T-helper 2 cell treated with Interferon-gamma antibody and Interleukin-4, amounts not matched to agents 5 μg/mL and 100 μg/mL, for 36 hours (primary cell): ENCODE data around the gene ZBTB24.

Source experiments
- DNase-seq: peaks from one replicate; pipeline ENCODE4 v3.0.0; 2021; ENCODE audit warnings: low spot score
- H3K27ac Mint-ChIP-seq: one replicate; pipeline ENCODE4 v1.8.0; 2021; ENCODE audit warnings: mild to moderate bottlenecking, mixed read lengths
- H3K27me3 Mint-ChIP-seq: one replicate; pipeline ENCODE4 v1.8.0; 2021; ENCODE audit warnings: low read depth, mixed read lengths
- H3K36me3 Mint-ChIP-seq: one replicate; pipeline ENCODE4 v1.8.0; 2021; ENCODE audit warnings: low read depth, mixed read lengths
- H3K4me1 Mint-ChIP-seq: one replicate; pipeline ENCODE4 v1.8.0; 2021; ENCODE audit warnings: low read depth, mixed read lengths
- H3K4me3 Mint-ChIP-seq: one replicate; pipeline ENCODE4 v1.8.0; 2022; ENCODE audit warnings: mild to moderate bottlenecking, moderate library complexity, mixed read lengths
- H3K9me3 Mint-ChIP-seq: one replicate; pipeline ENCODE4 v1.8.0; 2021; ENCODE audit warnings: mixed read lengths

Gene ZBTB24

GRCh38 chr6:109488001-109488400 is 5.0 kb upstream of the ZBTB24 start:
- Mint-ChIP-seq H3K4me1 (peaks cover 45% of the 10 kb centered on the region), H3K9me3 (no peaks in the 10 kb centered on the region), H3K27ac (no peak overlapping the region), H3K4me3 (no peak overlapping the region), H3K36me3 (peaks cover 1% of the 10 kb centered on the region), H3K27me3 (no peaks in the 10 kb centered on the region)
- no peak for DNase-seq

- Mint-ChIP-seq H3K4me1 (peaks cover 43% of the 10 kb centered on the region), H3K27me3 (no peaks in the 10 kb centered on the region), H3K36me3 (peaks cover 14% of the 10 kb centered on the region), H3K9me3 (no peaks in the 10 kb centered on the region), H3K27ac (peak overlapping the region; percentile 38), H3K4me3 (no peak overlapping the region)
- no peak for DNase-seq
These were observed 3.0 kb upstream of the ZBTB24 start for GRCh38 chr6:109486068-109486467.

- Mint-ChIP-seq H3K9me3 (no peaks in the 10 kb centered on the region), H3K27ac (no peak overlapping the region), H3K36me3 (peaks cover 21% of the 10 kb centered on the region)
These were observed 2.4 kb upstream of the ZBTB24 start for GRCh38 chr6:109485266-109485935.

GRCh38 chr6:109484122-109484521 is 1.1 kb upstream of the ZBTB24 start:
- peak overlapping the region; percentile 84 for H3K27ac Mint-ChIP-seq
- peaks cover 31% of the 10 kb centered on the region for H3K36me3 Mint-ChIP-seq
- peak overlapping the region; percentile 81 for H3K4me3 Mint-ChIP-seq
- no peaks in the 10 kb centered on the region for H3K27me3 Mint-ChIP-seq
- DNase-seq = no peak
- H3K4me1 Mint-ChIP-seq = peaks cover 44% of the 10 kb centered on the region
- no peaks in the 10 kb centered on the region for H3K9me3 Mint-ChIP-seq

More at GRCh38 chr6:109485266-109485935, 2.4 kb upstream of the ZBTB24 start:
- no peaks in the 10 kb centered on the region for H3K27me3 Mint-ChIP-seq
- peaks cover 43% of the 10 kb centered on the region for H3K4me1 Mint-ChIP-seq
- DNase-seq = no peak
- H3K4me3 Mint-ChIP-seq = no peak overlapping the region

- peaks cover 48% of the 10 kb centered on the region for H3K4me1 Mint-ChIP-seq
- peaks cover 35% of the 10 kb centered on the region for H3K36me3 Mint-ChIP-seq
- H3K9me3 Mint-ChIP-seq = no peaks in the 10 kb centered on the region
- peak overlapping the region; percentile 84 for H3K27ac Mint-ChIP-seq
- no peaks in the 10 kb centered on the region for H3K27me3 Mint-ChIP-seq
- H3K4me3 Mint-ChIP-seq = peak overlapping the region; percentile 81
- no peak for DNase-seq
These were observed 677 bp upstream of the ZBTB24 start for GRCh38 chr6:109483735-109484057.

- Mint-ChIP-seq H3K4me3 (peak overlapping the region; percentile 96), H3K4me1 (peaks cover 62% of the 10 kb centered on the region), H3K9me3 (no peaks in the 10 kb centered on the region), H3K27ac (peak overlapping the region; percentile 84), H3K27me3 (no peaks in the 10 kb centered on the region), H3K36me3 (peaks cover 56% of the 10 kb centered on the region)
- DNase-seq = no peak
These were observed 2.0 kb downstream of the ZBTB24 start for GRCh38 chr6:109480993-109481480.

GRCh38 chr6:109478841-109479624 is 4.0 kb downstream of the ZBTB24 start:
- DNase-seq = no peak
- peak overlapping the region; percentile 96 for H3K4me3 Mint-ChIP-seq

GRCh38 chr6:109478222-109478805 is 4.7 kb downstream of the ZBTB24 start:
- H3K4me3 Mint-ChIP-seq = peak overlapping the region; percentile 96
- peak overlapping the region; percentile 86 for H3K27ac Mint-ChIP-seq
- no peaks in the 10 kb centered on the region for H3K9me3 Mint-ChIP-seq
- H3K27me3 Mint-ChIP-seq = no peaks in the 10 kb centered on the region
- no peak for DNase-seq
- peaks cover 78% of the 10 kb centered on the region for H3K36me3 Mint-ChIP-seq
- H3K4me1 Mint-ChIP-seq = peaks cover 64% of the 10 kb centered on the region

More at GRCh38 chr6:109478841-109479624, 4.0 kb downstream of the ZBTB24 start:
- Mint-ChIP-seq H3K4me1 (peaks cover 66% of the 10 kb centered on the region), H3K27ac (peak overlapping the region; percentile 86), H3K27me3 (no peaks in the 10 kb centered on the region), H3K36me3 (peaks cover 70% of the 10 kb centered on the region), H3K9me3 (no peaks in the 10 kb centered on the region)

GRCh38 chr6:109477725-109478124 is 5.3 kb downstream of the ZBTB24 start:
- peaks cover 69% of the 10 kb centered on the region for H3K4me1 Mint-ChIP-seq
- no peak for DNase-seq
- H3K4me3 Mint-ChIP-seq = peak overlapping the region; percentile 96
- H3K36me3 Mint-ChIP-seq = peaks cover 83% of the 10 kb centered on the region
- no peaks in the 10 kb centered on the region for H3K9me3 Mint-ChIP-seq
- H3K27ac Mint-ChIP-seq = peak overlapping the region; percentile 82
- H3K27me3 Mint-ChIP-seq = no peaks in the 10 kb centered on the region

- no peak for DNase-seq
- Mint-ChIP-seq H3K4me1 (peaks cover 73% of the 10 kb centered on the region), H3K27ac (peak overlapping the region; percentile 82), H3K9me3 (no peaks in the 10 kb centered on the region), H3K36me3 (peaks cover 85% of the 10 kb centered on the region), H3K4me3 (peak overlapping the region; percentile 96), H3K27me3 (no peaks in the 10 kb centered on the region)
These were observed 5.8 kb downstream of the ZBTB24 start for GRCh38 chr6:109477184-109477583.

GRCh38 chr6:109475625-109476024 is 7.4 kb downstream of the ZBTB24 start:
- Mint-ChIP-seq H3K4me3 (peak overlapping the region; percentile 7), H3K9me3 (no peaks in the 10 kb centered on the region), H3K27me3 (no peaks in the 10 kb centered on the region), H3K27ac (peak overlapping the region; percentile 19), H3K36me3 (peaks cover 86% of the 10 kb centered on the region), H3K4me1 (peaks cover 75% of the 10 kb centered on the region)
- DNase-seq = no peak

GRCh38 chr6:109474995-109475394 is 8.0 kb downstream of the ZBTB24 start:
- H3K27ac Mint-ChIP-seq = peak overlapping the region; percentile 15
- H3K36me3 Mint-ChIP-seq = peaks cover 87% of the 10 kb centered on the region
- no peak for DNase-seq
- no peaks in the 10 kb centered on the region for H3K9me3 Mint-ChIP-seq
- H3K4me3 Mint-ChIP-seq = no peak overlapping the region
- no peaks in the 10 kb centered on the region for H3K27me3 Mint-ChIP-seq
- H3K4me1 Mint-ChIP-seq = peaks cover 72% of the 10 kb centered on the region

GRCh38 chr6:109473120-109473519 is 9.9 kb downstream of the ZBTB24 start:
- Mint-ChIP-seq H3K27ac (peak overlapping the region; percentile 77), H3K4me3 (peak overlapping the region; percentile 31), H3K27me3 (no peaks in the 10 kb centered on the region), H3K4me1 (peaks cover 72% of the 10 kb centered on the region), H3K9me3 (no peaks in the 10 kb centered on the region), H3K36me3 (peaks cover 88% of the 10 kb centered on the region)
- no peak for DNase-seq
